Measurements from ENCODE around the gene OR2B2.

Gene OR2B2

GRCh38 chr6:27872642-27873020, 39.6 kb downstream of the OR2B2 start:
- peak overlapping the region; percentile 74 for H3K4me3 ChIP-seq (replicated peaks; ENCODE audit: low read depth, low read length)
- no peak for TF ChIP-seq CTCF (IDR thresholded peaks at IDR 0.05; ENCODE audit: low read length, missing control alignments)
- no peak for DNase-seq (ENCODE audit: low read depth)

GRCh38 chr6:27871924-27872638, 40.1 kb downstream of the OR2B2 start:
- TF ChIP-seq CTCF (IDR thresholded peaks at IDR 0.05; ENCODE audit: low read length, missing control alignments), result peak; percentile 20
- peak overlapping the region; percentile 74 for H3K4me3 ChIP-seq (replicated peaks; ENCODE audit: low read depth, low read length)
- DNase-seq (ENCODE audit: low read depth), result peak; percentile 99

- no peak overlapping the region for H3K4me3 ChIP-seq (replicated peaks; ENCODE audit: low read depth, low read length)
- TF ChIP-seq CTCF (IDR thresholded peaks at IDR 0.05; ENCODE audit: low read length, missing control alignments), result no peak
- no peak for DNase-seq (ENCODE audit: low read depth)
These were observed 41.8 kb downstream of the OR2B2 start for GRCh38 chr6:27870291-27870870.

- no peak for TF ChIP-seq CTCF (IDR thresholded peaks at IDR 0.05; ENCODE audit: low read length, missing control alignments)
- DNase-seq (ENCODE audit: low read depth), result no peak
- H3K4me3 ChIP-seq (replicated peaks; ENCODE audit: low read depth, low read length), result no peak overlapping the region
These were observed 43.9 kb downstream of the OR2B2 start for GRCh38 chr6:27868311-27868710.

- DNase-seq (ENCODE audit: low read depth), result no peak
- TF ChIP-seq CTCF (IDR thresholded peaks at IDR 0.05; ENCODE audit: low read length, missing control alignments), result no peak
These were observed 44.3 kb downstream of the OR2B2 start for GRCh38 chr6:27867945-27868300.

GRCh38 chr6:27867051-27867944, 44.9 kb downstream of the OR2B2 start:
- H3K4me3 ChIP-seq (replicated peaks; ENCODE audit: low read depth, low read length), result peak overlapping the region; percentile 68
- peak; percentile 83 for DNase-seq (ENCODE audit: low read depth)
- TF ChIP-seq CTCF (IDR thresholded peaks at IDR 0.05; ENCODE audit: low read length, missing control alignments), result no peak

More at GRCh38 chr6:27867945-27868300, 44.3 kb downstream of the OR2B2 start:
- no peak overlapping the region for H3K4me3 ChIP-seq (replicated peaks; ENCODE audit: low read depth, low read length)
